Mesothelial cell of epicardium (in vitro differentiated cells): ENCODE measurements around the gene HSD17B12. TPM values are rescaled to one million over a fixed set of nuclear protein-coding genes. Genes with fewer than 3 reads are reported as not detected.

Experiments
- DNase-seq, 2 experiments: peaks; one replicate each; pipeline ENCODE4 v3.0.0; 2021; ENCODE audit warnings: low spot score in 2 of 2; ENCODE audit not compliant: unreplicated experiment in 2 of 2
- H3K27ac Mint-ChIP-seq: 2 replicates; pipeline ENCODE4 v1.8.0; 2021; ENCODE audit warnings: mixed read lengths
- H3K27me3 Mint-ChIP-seq: 2 replicates; pipeline ENCODE4 v1.8.0; 2021; ENCODE audit warnings: low read depth, mixed read lengths
- H3K36me3 Mint-ChIP-seq: 2 replicates; pipeline ENCODE4 v1.8.0; 2021; ENCODE audit warnings: mixed read lengths
- H3K4me1 Mint-ChIP-seq: 2 replicates; pipeline ENCODE4 v1.8.0; 2021; ENCODE audit warnings: mixed read lengths
- H3K4me3 Mint-ChIP-seq: 2 replicates; pipeline ENCODE4 v1.8.0; 2021; ENCODE audit warnings: mild to moderate bottlenecking, moderate library complexity, mixed read lengths
- H3K9me3 Mint-ChIP-seq: 2 replicates; pipeline ENCODE4 v1.8.0; 2021; ENCODE audit warnings: mixed read lengths
- total RNA-seq: library from RNA; stranded (reverse); gene quantifications from 3 replicates; pipeline ENCODE4 v1.2.1, GENCODE V29; 2021
- TF ChIP-seq, protein P1 (sequence below): fragments of 200-600 bp; sonication (generic); IDR thresholded peaks from one replicate; pipeline ENCODE4 v1.5.0; 2021; ENCODE audit warnings: antibody characterized with exemption; ENCODE audit not compliant: unreplicated experiment

Gene HSD17B12
- total RNA-seq, 1 donor from 2014 or later: 99.9 TPM

DNA sequence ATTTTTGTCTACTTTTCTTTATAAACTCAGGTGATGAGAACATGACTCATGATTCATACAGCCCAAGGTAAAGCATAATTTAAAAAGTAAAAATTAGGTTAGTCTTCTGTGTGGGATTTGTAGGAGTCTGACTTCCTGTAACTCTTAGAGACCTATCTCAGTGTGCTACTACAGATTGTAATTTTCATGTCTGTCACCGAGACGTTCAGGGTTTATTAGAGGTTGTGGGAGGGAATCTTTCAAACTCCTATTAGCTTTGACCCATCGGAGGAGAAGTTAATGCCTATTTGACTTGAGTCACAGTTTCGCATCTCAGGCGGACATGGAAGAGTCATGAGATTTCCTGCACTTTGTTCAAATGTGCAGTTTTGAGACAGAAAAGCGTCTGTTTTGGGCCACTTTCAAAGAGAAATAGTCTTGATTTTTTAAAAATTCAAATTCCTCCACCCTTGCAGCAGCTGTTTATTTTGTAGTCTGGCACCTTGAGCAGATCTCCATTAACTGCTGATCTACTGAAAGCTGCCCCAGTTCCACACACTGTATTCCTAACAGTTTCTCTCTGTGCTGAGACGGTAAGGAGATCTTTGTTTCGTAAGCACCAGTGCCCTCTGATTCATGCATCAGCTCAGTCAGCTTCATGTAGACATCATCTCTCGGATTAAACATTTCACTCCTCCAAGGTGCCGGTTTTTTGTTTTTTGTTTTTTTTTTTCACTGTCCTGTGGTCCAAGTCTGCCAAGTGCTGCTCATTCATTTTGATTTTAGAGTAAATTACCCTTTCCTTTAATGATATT is 224.4 kb downstream of the HSD17B12 start:
- H3K4me1 Mint-ChIP-seq: peaks cover 14% of the 10 kb centered on the region
- no peaks in the 10 kb centered on the region for H3K9me3 Mint-ChIP-seq
- no peak for DNase-seq
- H3K36me3 Mint-ChIP-seq: peaks cover 32% of the 10 kb centered on the region
- H3K4me3 Mint-ChIP-seq: no peak overlapping the region
- TF ChIP-seq, protein P1, sequence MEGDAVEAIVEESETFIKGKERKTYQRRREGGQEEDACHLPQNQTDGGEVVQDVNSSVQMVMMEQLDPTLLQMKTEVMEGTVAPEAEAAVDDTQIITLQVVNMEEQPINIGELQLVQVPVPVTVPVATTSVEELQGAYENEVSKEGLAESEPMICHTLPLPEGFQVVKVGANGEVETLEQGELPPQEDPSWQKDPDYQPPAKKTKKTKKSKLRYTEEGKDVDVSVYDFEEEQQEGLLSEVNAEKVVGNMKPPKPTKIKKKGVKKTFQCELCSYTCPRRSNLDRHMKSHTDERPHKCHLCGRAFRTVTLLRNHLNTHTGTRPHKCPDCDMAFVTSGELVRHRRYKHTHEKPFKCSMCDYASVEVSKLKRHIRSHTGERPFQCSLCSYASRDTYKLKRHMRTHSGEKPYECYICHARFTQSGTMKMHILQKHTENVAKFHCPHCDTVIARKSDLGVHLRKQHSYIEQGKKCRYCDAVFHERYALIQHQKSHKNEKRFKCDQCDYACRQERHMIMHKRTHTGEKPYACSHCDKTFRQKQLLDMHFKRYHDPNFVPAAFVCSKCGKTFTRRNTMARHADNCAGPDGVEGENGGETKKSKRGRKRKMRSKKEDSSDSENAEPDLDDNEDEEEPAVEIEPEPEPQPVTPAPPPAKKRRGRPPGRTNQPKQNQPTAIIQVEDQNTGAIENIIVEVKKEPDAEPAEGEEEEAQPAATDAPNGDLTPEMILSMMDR: no peak
- peak overlapping the region; percentile 9 for H3K27ac Mint-ChIP-seq
- H3K27me3 Mint-ChIP-seq: no peaks in the 10 kb centered on the region

DNA sequence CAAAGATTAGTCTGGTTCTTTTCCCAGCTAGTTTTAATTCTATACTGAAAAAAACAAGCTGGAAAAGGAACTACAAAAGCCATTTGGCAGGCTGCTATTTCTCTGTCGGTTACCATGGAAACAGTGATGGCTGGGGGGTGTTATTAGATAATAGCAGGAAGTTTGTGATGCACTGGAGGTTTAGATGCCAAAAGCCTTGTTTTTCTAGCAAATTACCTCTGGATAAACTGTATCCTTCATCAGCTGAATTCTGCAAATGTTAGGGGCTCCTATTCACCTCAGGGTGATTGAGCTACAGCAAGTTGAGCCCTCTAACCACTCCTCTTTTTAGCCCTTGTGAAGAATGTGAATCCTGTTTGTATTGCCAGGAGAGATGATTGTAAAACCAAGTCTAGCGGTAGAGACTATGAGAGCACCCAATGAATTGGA is 225.3 kb downstream of the HSD17B12 start:
- H3K27me3 Mint-ChIP-seq: no peaks in the 10 kb centered on the region
- peaks cover 38% of the 10 kb centered on the region for H3K36me3 Mint-ChIP-seq
- H3K4me1 Mint-ChIP-seq: peaks cover 14% of the 10 kb centered on the region
- H3K9me3 Mint-ChIP-seq: no peaks in the 10 kb centered on the region
- H3K27ac Mint-ChIP-seq: peak overlapping the region; percentile 36
- TF ChIP-seq, protein P1: no peak
- DNase-seq: no peak
- no peak overlapping the region for H3K4me3 Mint-ChIP-seq

Other genes with a start within 250 kb of the HSD17B12 start
- gene ALKBH3, start 200.1 kb downstream of the HSD17B12 start, total RNA-seq: 24.3 to 29.2 TPM (median 26.8 TPM) in 3 replicates